Thoracic aorta (tissue), 2 donors: ENCODE results near the gene CDKAL1. TPM values are rescaled to one million over a fixed set of nuclear protein-coding genes. Genes with fewer than 3 reads are reported as not detected.
"Not testable (repeated sequence)": the region's sequence is repeated elsewhere in the genome, so short reads cannot be mapped to it uniquely, and the experiment has no call there.

Experiments
- ATAC-seq: fragments of 150-250 bp; one replicate; pipeline ENCODE4 v1.8.0; 2017; ENCODE audit warnings: low read depth; ENCODE audit not compliant: insufficient number of reproducible peaks, low FRiP score
- DNase-seq: peaks from one replicate; pipeline ENCODE4 v3.0.0-alpha.2; 2020; ENCODE audit warnings: low spot score
- H3K27ac ChIP-seq, 2 donors: fragments of 200-600 bp; sonication (generic); 1 replicate in 1 of 2; 2 replicates in 1 of 2; pipeline ENCODE4 v1.5.1; 2016; ENCODE audit warnings: mild to moderate bottlenecking in 2 of 2, moderate library complexity in 2 of 2
- H3K27me3 ChIP-seq: fragments of 200-600 bp; sonication (generic); replicated peaks from 2 replicates; pipeline ENCODE4 v1.6.0; 2016; ENCODE audit warnings: mild to moderate bottlenecking; ENCODE audit not compliant: insufficient read depth
- H3K36me3 ChIP-seq: fragments of 200-600 bp; sonication (generic); one replicate; pipeline ENCODE4 v1.5.1; 2016
- H3K4me1 ChIP-seq, 2 donors: fragments of 200-600 bp; sonication (generic); 1 replicate in 1 of 2; 2 replicates in 1 of 2; pipeline versions ENCODE4 v1.5.1 to v1.6.0; 2016; ENCODE audit warnings: low read depth in 2 of 2, mild to moderate bottlenecking in 1 of 2; ENCODE audit not compliant: control insufficient read depth in 1 of 2
- H3K4me3 ChIP-seq: fragments of 200-600 bp; sonication (generic); 2 replicates; pipeline ENCODE4 v1.5.1; 2016; ENCODE audit warnings: mild to moderate bottlenecking
- H3K9me3 ChIP-seq: fragments of 200-600 bp; sonication (generic); 2 replicates; pipeline ENCODE4 v1.5.1; 2016
- CTCF ChIP-seq: fragments of 200-600 bp; sonication (generic); IDR thresholded peaks from one replicate; pipeline ENCODE4 v1.5.1; 2019; ENCODE audit warnings: antibody characterized with exemption
- total RNA-seq, 2 donors: library from RNA; depleted of rRNA; stranded (reverse); fragments of >200 nt; gene quantifications; one replicate each; pipeline versions ENCODE4 v1.1.0 to v1.2.3, GENCODE V29; 2016

Gene CDKAL1
- total RNA-seq, 2 donors from 2014 or later, result 8.5 to 14.6 TPM

DNA sequence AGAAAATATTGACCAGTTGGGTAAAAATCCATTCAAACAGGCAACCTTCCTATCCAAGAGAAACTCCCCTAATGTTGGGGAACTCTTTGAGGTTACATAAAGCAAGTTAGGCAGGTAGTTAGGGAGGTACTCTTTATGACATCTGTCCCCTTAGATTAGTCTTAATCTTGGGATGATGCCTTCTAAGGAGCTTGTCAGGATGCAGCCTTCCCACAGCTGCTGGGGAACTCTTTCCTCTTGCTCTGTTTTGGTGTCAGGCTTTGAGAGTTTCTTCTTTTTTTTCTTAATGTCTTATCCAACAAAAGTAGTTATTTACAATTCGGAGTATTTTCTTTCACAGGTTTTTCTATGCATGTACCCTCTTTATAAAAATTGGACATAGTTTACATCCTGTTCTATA is 194.8 kb downstream of the CDKAL1 start:
- no peaks in the 10 kb centered on the region for H3K36me3 ChIP-seq
- no peaks in the 10 kb centered on the region for H3K9me3 ChIP-seq
- TF ChIP-seq CTCF, result no peak
- no peak for DNase-seq
- H3K4me1 ChIP-seq, result no peaks in the 10 kb centered on the region
- no peaks in the 10 kb centered on the region for H3K27me3 ChIP-seq
- no peak for ATAC-seq
- no peak overlapping the region for H3K27ac ChIP-seq
- H3K4me3 ChIP-seq, result no peak overlapping the region

DNA sequence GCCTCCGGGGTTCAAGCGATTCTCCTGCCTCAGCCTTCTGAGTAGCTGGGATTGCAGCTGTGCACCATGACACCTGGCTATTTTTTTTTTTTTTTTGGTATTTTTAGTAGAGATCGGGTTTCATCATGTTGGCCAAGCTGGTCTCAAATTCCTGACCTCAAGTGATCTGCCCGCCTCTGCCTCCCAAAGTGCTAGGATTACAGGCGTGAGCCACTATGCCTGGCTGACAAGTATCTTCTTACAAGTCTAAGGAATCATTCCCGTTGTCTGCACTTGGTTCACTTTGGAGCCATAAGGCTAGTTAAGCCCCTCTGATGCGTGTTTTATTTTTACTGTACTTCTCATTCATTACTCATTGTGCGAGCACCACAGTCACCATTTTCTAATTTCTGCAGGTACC is 198.1 kb downstream of the CDKAL1 start:
- not testable (repeated sequence) for ATAC-seq, H3K9me3 ChIP-seq, DNase-seq, H3K4me3 ChIP-seq, H3K36me3 ChIP-seq, H3K27ac ChIP-seq, H3K27me3 ChIP-seq, H3K4me1 ChIP-seq

DNA sequence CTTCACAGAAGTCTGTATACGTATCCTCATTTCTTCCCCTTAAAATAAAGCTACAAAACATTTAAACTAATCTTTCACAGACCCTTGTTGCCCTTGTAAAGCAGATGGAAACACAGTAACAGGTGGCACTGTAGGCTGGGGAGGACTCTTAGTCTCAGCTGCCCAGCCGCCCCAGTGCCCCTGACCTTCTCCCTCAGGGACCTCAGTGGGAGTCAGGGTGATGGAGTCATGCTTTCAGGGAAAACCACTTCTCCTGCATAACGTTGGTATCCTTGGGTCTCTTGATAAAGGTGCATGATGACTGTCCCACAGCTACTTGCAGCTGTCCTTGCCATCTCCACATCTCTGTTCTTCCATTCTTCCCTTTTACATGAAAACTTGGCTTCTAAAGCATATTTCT is 198.6 kb downstream of the CDKAL1 start:
- TF ChIP-seq CTCF, result no peak
- no peak for ATAC-seq
- Histone ChIP-seq H3K36me3 (no peaks in the 10 kb centered on the region), H3K4me1 (peaks cover 0 to 6% of the 10 kb centered on the region in 2 donors), H3K27me3 (no peaks in the 10 kb centered on the region), H3K4me3 (no peak overlapping the region), H3K27ac (no peak overlapping the region), H3K9me3 (no peaks in the 10 kb centered on the region)
- no peak for DNase-seq

GRCh38 chr6:20737912-20738311 is 203.7 kb downstream of the CDKAL1 start:
- no peaks in the 10 kb centered on the region for H3K9me3 ChIP-seq
- ATAC-seq (no peak), DNase-seq (no peak)
- peaks cover 0 to 6% of the 10 kb centered on the region in 2 donors for H3K4me1 ChIP-seq
- no peaks in the 10 kb centered on the region for H3K36me3 ChIP-seq
- no peak for TF ChIP-seq CTCF
- H3K27me3 ChIP-seq, result no peaks in the 10 kb centered on the region
- H3K27ac ChIP-seq, result no peak overlapping the region
- no peak overlapping the region for H3K4me3 ChIP-seq

- ATAC-seq (no peak), DNase-seq (no peak)
- no peak for TF ChIP-seq CTCF
- no peak overlapping the region for H3K4me3 ChIP-seq
- H3K27me3 ChIP-seq, result no peaks in the 10 kb centered on the region
- no peaks in the 10 kb centered on the region for H3K36me3 ChIP-seq
- H3K9me3 ChIP-seq, result no peaks in the 10 kb centered on the region
- peaks cover 0 to 6% of the 10 kb centered on the region in 2 donors for H3K4me1 ChIP-seq
- no peak overlapping the region for H3K27ac ChIP-seq
These were observed 205.8 kb downstream of the CDKAL1 start for GRCh38 chr6:20740088-20740487.

- Histone ChIP-seq H3K36me3 (no peaks in the 10 kb centered on the region), H3K9me3 (no peaks in the 10 kb centered on the region), H3K27ac (no peak overlapping the region), H3K4me1 (peaks cover 0 to 6% of the 10 kb centered on the region in 2 donors), H3K4me3 (no peak overlapping the region), H3K27me3 (no peaks in the 10 kb centered on the region)
- no peak for TF ChIP-seq CTCF
- no peak for ATAC-seq
- no peak for DNase-seq
These were observed 206.5 kb downstream of the CDKAL1 start for GRCh38 chr6:20740727-20741126.
